ENCODE measurements around the gene LPP. TPM values are rescaled to one million over a fixed set of nuclear protein-coding genes. Genes with fewer than 3 reads are reported as not detected.
A peak's percentile ranks its signal among the peaks of the same experiment; 100 is the strongest.

Gene LPP
- total and polyA plus RNA-seq, 2 of the 4 experiments (the other 2 are of a cell fraction): 16.0 to 130 TPM

DNA sequence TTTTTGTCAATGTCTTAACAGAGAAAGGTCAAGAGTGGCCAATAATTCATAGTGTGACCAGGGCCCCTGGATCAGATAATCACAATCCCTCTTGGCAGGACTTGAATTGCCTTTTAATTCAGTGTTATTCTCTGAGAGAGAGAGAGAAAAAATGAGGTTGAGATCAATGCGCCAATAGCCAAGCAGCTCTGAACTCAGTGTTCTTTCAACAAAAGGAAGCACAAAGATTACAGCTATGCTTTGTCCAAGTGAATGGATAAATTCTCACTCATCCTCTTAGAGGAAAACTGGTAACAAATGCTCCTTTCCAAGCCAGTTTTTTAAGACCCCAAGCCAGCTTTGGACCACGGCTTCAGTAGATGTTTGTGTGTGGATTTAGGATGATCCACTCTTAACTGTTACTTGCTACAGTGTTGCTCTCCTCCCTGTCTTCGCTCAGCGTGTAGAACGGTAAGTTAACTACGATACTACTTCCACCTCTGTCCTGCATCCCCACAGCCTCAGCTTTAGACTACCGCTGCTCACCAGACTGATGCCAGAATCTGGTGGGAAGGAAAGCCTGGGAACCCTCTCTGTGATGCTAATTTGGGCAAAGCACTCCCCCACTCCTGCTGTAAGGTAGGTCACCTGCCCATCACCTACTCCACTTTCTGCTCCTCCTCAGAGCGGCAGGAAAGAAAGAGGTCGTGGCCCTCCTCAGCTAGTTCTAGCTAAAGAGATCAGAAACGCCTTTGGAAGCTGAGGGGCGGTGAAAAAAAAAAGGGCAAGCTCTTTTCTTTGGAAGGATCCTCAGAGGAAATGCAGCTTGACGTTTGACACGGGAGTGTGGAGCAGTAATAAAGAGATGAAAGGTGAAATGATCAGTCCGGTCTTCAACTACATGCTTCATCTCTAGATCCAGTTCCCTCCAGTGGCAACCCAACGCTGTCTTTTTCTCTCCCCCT is 46.8 kb upstream of the LPP start:
- no peaks in the 10 kb centered on the region for H3K79me1 ChIP-seq (ENCODE audit: low read depth in 1 of 2, low read length in 2 of 2)
- no peak overlapping the region for H3K4me3 ChIP-seq (ENCODE audit: insufficient read depth, low read depth, low read length)
- DNase-seq: no peak
- no CpG with 5 or more reads among the region's 15 CpGs for WGBS, 2 experiments (ENCODE audit: extremely low coverage in 2 of 2, insufficient read length in 1 of 2)
- H4K20me1 ChIP-seq (ENCODE audit: insufficient read depth, low read length): no peaks in the 10 kb centered on the region
- no peaks in the 10 kb centered on the region for H3K36me3 ChIP-seq (ENCODE audit: control insufficient read depth, insufficient read depth, low read length)
- in situ Hi-C loops (cut with MboI; ENCODE audit: low sequenced_read_pairs) (no loop called here), dilution Hi-C loops (cut with HindIII; ENCODE audit: low sequenced_read_pairs, unreplicated experiment) (no loop called here), intact Hi-C loops (cut with micrococcal nuclease) (no loop called here)
- no peak overlapping the region for H3K14ac ChIP-seq (replicated peaks; ENCODE audit: low read depth, low read length)
- no peak overlapping the region for H3K18ac ChIP-seq (ENCODE audit: low read depth, low read length)
- no peak overlapping the region for H2BK5ac ChIP-seq (ENCODE audit: low read depth, low read length, poor library complexity, severe bottlenecking)
- no peaks in the 10 kb centered on the region for H3K9me1 ChIP-seq (ENCODE audit: insufficient read depth, low read length)
- no peaks in the 10 kb centered on the region for H3K9me3 ChIP-seq (ENCODE audit: control insufficient read depth, insufficient read depth, low read length)
- H2AK5ac ChIP-seq (ENCODE audit: low read depth, low read length): no peak overlapping the region
- H2BK120ac ChIP-seq (ENCODE audit: low read depth, low read length): no peak overlapping the region
- ATAC-seq (ENCODE audit: low read depth): no peak
- peak overlapping the region; percentile 21 for H2AFZ ChIP-seq (replicated peaks; ENCODE audit: low read length, poor library complexity)
- H2AK9ac ChIP-seq (replicated peaks; ENCODE audit: low read depth, low read length, poor library complexity): no peak overlapping the region
- no peak overlapping the region for H3K9ac ChIP-seq (ENCODE audit: low read depth, low read length)
- no peak overlapping the region for H2BK15ac ChIP-seq (ENCODE audit: low read depth, low read length)
- no peak overlapping the region for H3K27ac ChIP-seq (ENCODE audit: insufficient read depth, low read length)
- H2BK20ac ChIP-seq (ENCODE audit: low read depth, low read length): no peak overlapping the region
- CTCF ChIA-PET: no interaction called here
- no peak overlapping the region for H3K4me2 ChIP-seq (ENCODE audit: low read depth, low read length)
- no TSS peak for BruUV-seq (replicated peaks)
- H3K4me1 ChIP-seq (ENCODE audit: control insufficient read depth, insufficient read depth, low read length): 0 out of 2 replicates have a peak, but pooled peaks cover 2% of the 10 kb centered on the region
- no peak overlapping the region for H3K56ac ChIP-seq (ENCODE audit: extremely low read depth, insufficient read depth, low read length)
- H4K91ac ChIP-seq (ENCODE audit: insufficient read depth, low read depth, low read length): no peak overlapping the region
- POLR2A ChIA-PET (ENCODE audit: unreplicated experiment): no interaction called here
- H3K27me3 ChIP-seq (ENCODE audit: control insufficient read depth, insufficient read depth, low read length): peaks cover 2% of the 10 kb centered on the region
- H4K5ac ChIP-seq (ENCODE audit: low read depth, low read length): no peak overlapping the region
- no peak overlapping the region for H4K8ac ChIP-seq (ENCODE audit: low read depth in 2 of 2, low read length in 2 of 2)
- no peak overlapping the region for H3K4ac ChIP-seq (ENCODE audit: low read depth, low read length)
- no peak overlapping the region for H3K23ac ChIP-seq (ENCODE audit: low read depth, low read length)
- TF ChIP-seq MAFK (IDR thresholded peaks at IDR 0.05; ENCODE audit: low read depth, low read length) (no peak), CEBPB (IDR thresholded peaks at IDR 0.05; ENCODE audit: low read depth, low read length) (no peak), RFX5 (IDR thresholded peaks at IDR 0.05; ENCODE audit: low read depth, low read length) (no peak), NFE2L2 (IDR thresholded peaks at IDR 0.05; ENCODE audit: low read depth, low read length) (no peak), FOS (IDR thresholded peaks at IDR 0.05; ENCODE audit: low read depth, low read length) (no peak), MXI1 (IDR thresholded peaks at IDR 0.05; ENCODE audit: borderline replicate concordance, low read depth, low read length) (no peak), CHD1 (IDR thresholded peaks at IDR 0.05; ENCODE audit: low read depth, low read length) (no peak), SMC3 (IDR thresholded peaks at IDR 0.05; ENCODE audit: low read depth, low read length) (no peak), MAZ (IDR thresholded peaks at IDR 0.05; ENCODE audit: borderline replicate concordance, low read depth, low read length) (no peak), RAD21 (IDR thresholded peaks at IDR 0.05; ENCODE audit: low read length) (no peak), USF2 (IDR thresholded peaks at IDR 0.05; ENCODE audit: low read depth, low read length) (no peak), BHLHE40 (IDR thresholded peaks at IDR 0.05; ENCODE audit: low read depth, low read length) (no peak)
- TF ChIP-seq, protein P1, sequence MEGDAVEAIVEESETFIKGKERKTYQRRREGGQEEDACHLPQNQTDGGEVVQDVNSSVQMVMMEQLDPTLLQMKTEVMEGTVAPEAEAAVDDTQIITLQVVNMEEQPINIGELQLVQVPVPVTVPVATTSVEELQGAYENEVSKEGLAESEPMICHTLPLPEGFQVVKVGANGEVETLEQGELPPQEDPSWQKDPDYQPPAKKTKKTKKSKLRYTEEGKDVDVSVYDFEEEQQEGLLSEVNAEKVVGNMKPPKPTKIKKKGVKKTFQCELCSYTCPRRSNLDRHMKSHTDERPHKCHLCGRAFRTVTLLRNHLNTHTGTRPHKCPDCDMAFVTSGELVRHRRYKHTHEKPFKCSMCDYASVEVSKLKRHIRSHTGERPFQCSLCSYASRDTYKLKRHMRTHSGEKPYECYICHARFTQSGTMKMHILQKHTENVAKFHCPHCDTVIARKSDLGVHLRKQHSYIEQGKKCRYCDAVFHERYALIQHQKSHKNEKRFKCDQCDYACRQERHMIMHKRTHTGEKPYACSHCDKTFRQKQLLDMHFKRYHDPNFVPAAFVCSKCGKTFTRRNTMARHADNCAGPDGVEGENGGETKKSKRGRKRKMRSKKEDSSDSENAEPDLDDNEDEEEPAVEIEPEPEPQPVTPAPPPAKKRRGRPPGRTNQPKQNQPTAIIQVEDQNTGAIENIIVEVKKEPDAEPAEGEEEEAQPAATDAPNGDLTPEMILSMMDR (conservative IDR thresholded peaks at IDR 0.05; ENCODE audit: low read depth, low read length): no peak
- TF ChIP-seq, protein P2, sequence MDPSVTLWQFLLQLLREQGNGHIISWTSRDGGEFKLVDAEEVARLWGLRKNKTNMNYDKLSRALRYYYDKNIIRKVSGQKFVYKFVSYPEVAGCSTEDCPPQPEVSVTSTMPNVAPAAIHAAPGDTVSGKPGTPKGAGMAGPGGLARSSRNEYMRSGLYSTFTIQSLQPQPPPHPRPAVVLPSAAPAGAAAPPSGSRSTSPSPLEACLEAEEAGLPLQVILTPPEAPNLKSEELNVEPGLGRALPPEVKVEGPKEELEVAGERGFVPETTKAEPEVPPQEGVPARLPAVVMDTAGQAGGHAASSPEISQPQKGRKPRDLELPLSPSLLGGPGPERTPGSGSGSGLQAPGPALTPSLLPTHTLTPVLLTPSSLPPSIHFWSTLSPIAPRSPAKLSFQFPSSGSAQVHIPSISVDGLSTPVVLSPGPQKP (IDR thresholded peaks at IDR 0.05; ENCODE audit: borderline replicate concordance, low read depth, low read length): no peak
